ENCODE measurements around the gene IL12RB1. TPM values are rescaled to one million over a fixed set of nuclear protein-coding genes. Genes with fewer than 3 reads are reported as not detected.

Gene IL12RB1
- total and polyA plus RNA-seq, 2 of the 13 experiments (the other 11 are each of a cell fraction or from before 2014, with no cell fraction given): 0.03 to 0.04 TPM

DNA sequence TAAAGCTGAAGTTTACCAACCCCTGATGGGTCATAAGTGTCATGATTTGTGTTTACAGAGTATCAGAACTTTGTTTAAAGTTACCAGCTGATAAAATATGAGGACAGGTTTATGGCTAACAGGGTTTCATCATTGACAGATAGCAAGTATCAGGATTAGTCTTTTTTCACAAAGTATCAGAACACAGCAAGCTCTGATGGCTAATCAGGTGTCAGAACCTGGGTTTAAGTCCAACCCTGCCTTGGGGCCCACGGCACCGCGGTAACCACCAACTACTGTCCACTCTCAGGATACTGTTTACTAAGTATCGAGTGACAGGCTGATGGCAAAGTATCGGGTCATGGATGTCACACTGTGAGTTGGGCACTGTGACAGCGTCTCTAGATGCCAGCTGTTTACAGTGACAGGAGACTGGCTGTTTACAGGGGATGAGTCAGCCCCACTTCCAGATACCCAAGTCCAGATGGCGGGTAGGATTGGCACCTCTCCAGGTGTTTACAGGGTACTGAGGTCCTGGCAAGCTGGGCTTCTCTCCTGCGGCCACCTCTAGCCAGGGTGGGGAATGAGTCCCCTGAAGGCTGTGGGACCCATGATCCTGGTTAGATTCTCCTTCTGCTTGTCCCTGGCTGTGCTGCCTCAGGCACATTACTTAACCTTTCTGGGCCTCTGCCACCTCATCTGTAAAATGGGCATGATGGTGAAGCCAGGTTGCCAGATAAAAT, 57.0 kb downstream of the IL12RB1 start (continued):
- TF ChIP-seq FOXO1 (CRISPR knock-in tag; IDR thresholded peaks at IDR 0.05): peak; percentile 79
- TF ChIP-seq, protein P1, sequence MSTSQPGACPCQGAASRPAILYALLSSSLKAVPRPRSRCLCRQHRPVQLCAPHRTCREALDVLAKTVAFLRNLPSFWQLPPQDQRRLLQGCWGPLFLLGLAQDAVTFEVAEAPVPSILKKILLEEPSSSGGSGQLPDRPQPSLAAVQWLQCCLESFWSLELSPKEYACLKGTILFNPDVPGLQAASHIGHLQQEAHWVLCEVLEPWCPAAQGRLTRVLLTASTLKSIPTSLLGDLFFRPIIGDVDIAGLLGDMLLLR (CRISPR knock-in tag; IDR thresholded peaks at IDR 0.05): no peak
- no peak for TF ChIP-seq ZNF782 (CRISPR knock-in tag; IDR thresholded peaks at IDR 0.05; ENCODE audit: borderline replicate concordance)
- TF ChIP-seq PLRG1 (conservative IDR thresholded peaks at IDR 0.05): no peak
- no peak for TF ChIP-seq MIER2 (CRISPR knock-in tag; IDR thresholded peaks at IDR 0.05)
- TF ChIP-seq, protein P2, sequence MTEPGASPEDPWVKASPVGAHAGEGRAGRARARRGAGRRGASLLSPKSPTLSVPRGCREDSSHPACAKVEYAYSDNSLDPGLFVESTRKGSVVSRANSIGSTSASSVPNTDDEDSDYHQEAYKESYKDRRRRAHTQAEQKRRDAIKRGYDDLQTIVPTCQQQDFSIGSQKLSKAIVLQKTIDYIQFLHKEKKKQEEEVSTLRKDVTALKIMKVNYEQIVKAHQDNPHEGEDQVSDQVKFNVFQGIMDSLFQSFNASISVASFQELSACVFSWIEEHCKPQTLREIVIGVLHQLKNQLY (CRISPR knock-in tag; IDR thresholded peaks at IDR 0.05): no peak
- no peak for TF ChIP-seq ZFY (CRISPR knock-in tag; IDR thresholded peaks at IDR 0.05)
- TF ChIP-seq, protein P3, sequence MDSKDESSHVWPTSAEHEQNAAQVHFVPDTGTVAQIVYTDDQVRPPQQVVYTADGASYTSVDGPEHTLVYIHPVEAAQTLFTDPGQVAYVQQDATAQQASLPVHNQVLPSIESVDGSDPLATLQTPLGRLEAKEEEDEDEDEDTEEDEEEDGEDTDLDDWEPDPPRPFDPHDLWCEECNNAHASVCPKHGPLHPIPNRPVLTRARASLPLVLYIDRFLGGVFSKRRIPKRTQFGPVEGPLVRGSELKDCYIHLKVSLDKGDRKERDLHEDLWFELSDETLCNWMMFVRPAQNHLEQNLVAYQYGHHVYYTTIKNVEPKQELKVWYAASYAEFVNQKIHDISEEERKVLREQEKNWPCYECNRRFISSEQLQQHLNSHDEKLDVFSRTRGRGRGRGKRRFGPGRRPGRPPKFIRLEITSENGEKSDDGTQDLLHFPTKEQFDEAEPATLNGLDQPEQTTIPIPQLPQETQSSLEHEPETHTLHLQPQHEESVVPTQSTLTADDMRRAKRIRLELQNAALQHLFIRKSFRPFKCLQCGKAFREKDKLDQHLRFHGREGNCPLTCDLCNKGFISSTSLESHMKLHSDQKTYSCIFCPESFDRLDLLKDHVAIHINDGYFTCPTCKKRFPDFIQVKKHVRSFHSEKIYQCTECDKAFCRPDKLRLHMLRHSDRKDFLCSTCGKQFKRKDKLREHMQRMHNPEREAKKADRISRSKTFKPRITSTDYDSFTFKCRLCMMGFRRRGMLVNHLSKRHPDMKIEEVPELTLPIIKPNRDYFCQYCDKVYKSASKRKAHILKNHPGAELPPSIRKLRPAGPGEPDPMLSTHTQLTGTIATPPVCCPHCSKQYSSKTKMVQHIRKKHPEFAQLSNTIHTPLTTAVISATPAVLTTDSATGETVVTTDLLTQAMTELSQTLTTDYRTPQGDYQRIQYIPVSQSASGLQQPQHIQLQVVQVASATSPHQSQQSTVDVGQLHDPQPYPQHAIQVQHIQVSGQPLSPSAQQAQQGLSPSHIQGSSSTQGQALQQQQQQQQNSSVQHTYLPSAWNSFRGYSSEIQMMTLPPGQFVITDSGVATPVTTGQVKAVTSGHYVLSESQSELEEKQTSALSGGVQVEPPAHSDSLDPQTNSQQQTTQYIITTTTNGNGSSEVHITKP (CRISPR knock-in tag; IDR thresholded peaks at IDR 0.05; ENCODE audit: low read depth): no peak
- TF ChIP-seq NCOR1 (IDR thresholded peaks at IDR 0.05; ENCODE audit: borderline replicate concordance, low read length): no peak
- no peak for TF ChIP-seq CAMTA2 (CRISPR knock-in tag; IDR thresholded peaks at IDR 0.05; ENCODE audit: borderline replicate concordance)
- TF ChIP-seq TOE1 (CRISPR knock-in tag; IDR thresholded peaks at IDR 0.05): no peak
- no peak for TF ChIP-seq ATF1 (CRISPR knock-in tag; IDR thresholded peaks at IDR 0.05)
- TF ChIP-seq, protein P4, sequence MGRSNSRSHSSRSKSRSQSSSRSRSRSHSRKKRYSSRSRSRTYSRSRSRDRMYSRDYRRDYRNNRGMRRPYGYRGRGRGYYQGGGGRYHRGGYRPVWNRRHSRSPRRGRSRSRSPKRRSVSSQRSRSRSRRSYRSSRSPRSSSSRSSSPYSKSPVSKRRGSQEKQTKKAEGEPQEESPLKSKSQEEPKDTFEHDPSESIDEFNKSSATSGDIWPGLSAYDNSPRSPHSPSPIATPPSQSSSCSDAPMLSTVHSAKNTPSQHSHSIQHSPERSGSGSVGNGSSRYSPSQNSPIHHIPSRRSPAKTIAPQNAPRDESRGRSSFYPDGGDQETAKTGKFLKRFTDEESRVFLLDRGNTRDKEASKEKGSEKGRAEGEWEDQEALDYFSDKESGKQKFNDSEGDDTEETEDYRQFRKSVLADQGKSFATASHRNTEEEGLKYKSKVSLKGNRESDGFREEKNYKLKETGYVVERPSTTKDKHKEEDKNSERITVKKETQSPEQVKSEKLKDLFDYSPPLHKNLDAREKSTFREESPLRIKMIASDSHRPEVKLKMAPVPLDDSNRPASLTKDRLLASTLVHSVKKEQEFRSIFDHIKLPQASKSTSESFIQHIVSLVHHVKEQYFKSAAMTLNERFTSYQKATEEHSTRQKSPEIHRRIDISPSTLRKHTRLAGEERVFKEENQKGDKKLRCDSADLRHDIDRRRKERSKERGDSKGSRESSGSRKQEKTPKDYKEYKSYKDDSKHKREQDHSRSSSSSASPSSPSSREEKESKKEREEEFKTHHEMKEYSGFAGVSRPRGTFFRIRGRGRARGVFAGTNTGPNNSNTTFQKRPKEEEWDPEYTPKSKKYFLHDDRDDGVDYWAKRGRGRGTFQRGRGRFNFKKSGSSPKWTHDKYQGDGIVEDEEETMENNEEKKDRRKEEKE (IDR thresholded peaks at IDR 0.05): no peak
- TF ChIP-seq, protein P5, sequence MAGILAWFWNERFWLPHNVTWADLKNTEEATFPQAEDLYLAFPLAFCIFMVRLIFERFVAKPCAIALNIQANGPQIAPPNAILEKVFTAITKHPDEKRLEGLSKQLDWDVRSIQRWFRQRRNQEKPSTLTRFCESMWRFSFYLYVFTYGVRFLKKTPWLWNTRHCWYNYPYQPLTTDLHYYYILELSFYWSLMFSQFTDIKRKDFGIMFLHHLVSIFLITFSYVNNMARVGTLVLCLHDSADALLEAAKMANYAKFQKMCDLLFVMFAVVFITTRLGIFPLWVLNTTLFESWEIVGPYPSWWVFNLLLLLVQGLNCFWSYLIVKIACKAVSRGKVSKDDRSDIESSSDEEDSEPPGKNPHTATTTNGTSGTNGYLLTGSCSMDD (CRISPR knock-in tag; IDR thresholded peaks at IDR 0.05): no peak
- no peak for TF ChIP-seq NFYC (CRISPR knock-in tag; IDR thresholded peaks at IDR 0.05)
- TF ChIP-seq SMC3 (IDR thresholded peaks at IDR 0.05; ENCODE audit: low read length): no peak
- TF ChIP-seq, protein P6, sequence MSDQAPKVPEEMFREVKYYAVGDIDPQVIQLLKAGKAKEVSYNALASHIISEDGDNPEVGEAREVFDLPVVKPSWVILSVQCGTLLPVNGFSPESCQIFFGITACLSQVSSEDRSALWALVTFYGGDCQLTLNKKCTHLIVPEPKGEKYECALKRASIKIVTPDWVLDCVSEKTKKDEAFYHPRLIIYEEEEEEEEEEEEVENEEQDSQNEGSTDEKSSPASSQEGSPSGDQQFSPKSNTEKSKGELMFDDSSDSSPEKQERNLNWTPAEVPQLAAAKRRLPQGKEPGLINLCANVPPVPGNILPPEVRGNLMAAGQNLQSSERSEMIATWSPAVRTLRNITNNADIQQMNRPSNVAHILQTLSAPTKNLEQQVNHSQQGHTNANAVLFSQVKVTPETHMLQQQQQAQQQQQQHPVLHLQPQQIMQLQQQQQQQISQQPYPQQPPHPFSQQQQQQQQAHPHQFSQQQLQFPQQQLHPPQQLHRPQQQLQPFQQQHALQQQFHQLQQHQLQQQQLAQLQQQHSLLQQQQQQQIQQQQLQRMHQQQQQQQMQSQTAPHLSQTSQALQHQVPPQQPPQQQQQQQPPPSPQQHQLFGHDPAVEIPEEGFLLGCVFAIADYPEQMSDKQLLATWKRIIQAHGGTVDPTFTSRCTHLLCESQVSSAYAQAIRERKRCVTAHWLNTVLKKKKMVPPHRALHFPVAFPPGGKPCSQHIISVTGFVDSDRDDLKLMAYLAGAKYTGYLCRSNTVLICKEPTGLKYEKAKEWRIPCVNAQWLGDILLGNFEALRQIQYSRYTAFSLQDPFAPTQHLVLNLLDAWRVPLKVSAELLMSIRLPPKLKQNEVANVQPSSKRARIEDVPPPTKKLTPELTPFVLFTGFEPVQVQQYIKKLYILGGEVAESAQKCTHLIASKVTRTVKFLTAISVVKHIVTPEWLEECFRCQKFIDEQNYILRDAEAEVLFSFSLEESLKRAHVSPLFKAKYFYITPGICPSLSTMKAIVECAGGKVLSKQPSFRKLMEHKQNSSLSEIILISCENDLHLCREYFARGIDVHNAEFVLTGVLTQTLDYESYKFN (CRISPR knock-in tag; conservative IDR thresholded peaks at IDR 0.05): peak; percentile 74
- no peak for TF ChIP-seq KAT7 (CRISPR knock-in tag; IDR thresholded peaks at IDR 0.05; ENCODE audit: borderline replicate concordance)
